Measurements from ENCODE around the gene C4orf54. TPM values are rescaled to one million over a fixed set of nuclear protein-coding genes. Genes with fewer than 3 reads are reported as not detected.

The C4orf54 gene
- total RNA-seq, 2 experiments from 2014 or later = not detected

GRCh38 chr4:99668472-99668871, 10.8 kb upstream of the C4orf54 start:
- Mint-ChIP-seq H3K27me3 (peaks cover 4% of the 10 kb centered on the region), H3K36me3 (ENCODE audit: low read depth) (no peaks in the 10 kb centered on the region), H3K4me3 (no peak overlapping the region), H3K4me1 (no peaks in the 10 kb centered on the region), H3K9me3 (peaks cover 9% of the 10 kb centered on the region), H3K27ac (no peak overlapping the region)
- POLR2A ChIA-PET = no interaction called here
- CTCF ChIA-PET = no interaction called here
- DNase-seq = no peak

- Mint-ChIP-seq H3K36me3 (ENCODE audit: low read depth) (no peaks in the 10 kb centered on the region), H3K9me3 (no peaks in the 10 kb centered on the region), H3K27ac (no peak overlapping the region), H3K4me3 (no peak overlapping the region), H3K4me1 (no peaks in the 10 kb centered on the region), H3K27me3 (peaks cover 8% of the 10 kb centered on the region)
- ChIA-PET CTCF (no interaction called here), POLR2A (no interaction called here)
- no peak for DNase-seq
Measured at GRCh38 chr4:99665983-99666382, 8.4 kb upstream of the C4orf54 start.

- CTCF ChIA-PET = interaction anchor here (0.9 kb wide), 1 partner anchor 16 kb away, joined by 3 read pairs; no protein-coding TSS in a partner anchor
- no peak for DNase-seq
- H3K36me3 Mint-ChIP-seq (ENCODE audit: low read depth) = no peaks in the 10 kb centered on the region
- no peaks in the 10 kb centered on the region for H3K4me1 Mint-ChIP-seq
- no peak overlapping the region for H3K4me3 Mint-ChIP-seq
- no peaks in the 10 kb centered on the region for H3K9me3 Mint-ChIP-seq
- H3K27me3 Mint-ChIP-seq = peaks cover 8% of the 10 kb centered on the region
- H3K27ac Mint-ChIP-seq = no peak overlapping the region
- POLR2A ChIA-PET = no interaction called here
Measured at GRCh38 chr4:99664716-99665115, 7.1 kb upstream of the C4orf54 start.

- no peaks in the 10 kb centered on the region for H3K9me3 Mint-ChIP-seq
- DNase-seq = no peak
- peaks cover 8% of the 10 kb centered on the region for H3K27me3 Mint-ChIP-seq
- H3K4me1 Mint-ChIP-seq = no peaks in the 10 kb centered on the region
- CTCF ChIA-PET = no interaction called here
- POLR2A ChIA-PET = no interaction called here
- no peak overlapping the region for H3K4me3 Mint-ChIP-seq
- H3K27ac Mint-ChIP-seq = no peak overlapping the region
- no peaks in the 10 kb centered on the region for H3K36me3 Mint-ChIP-seq (ENCODE audit: low read depth)
Measured at GRCh38 chr4:99661907-99662306, 4.3 kb upstream of the C4orf54 start.

GRCh38 chr4:99658666-99659065, 1.0 kb upstream of the C4orf54 start:
- Mint-ChIP-seq H3K9me3 (no peaks in the 10 kb centered on the region), H3K36me3 (ENCODE audit: low read depth) (no peaks in the 10 kb centered on the region), H3K27ac (no peak overlapping the region), H3K4me3 (no peak overlapping the region), H3K27me3 (peaks cover 9% of the 10 kb centered on the region), H3K4me1 (no peaks in the 10 kb centered on the region)
- ChIA-PET CTCF (no interaction called here), POLR2A (no interaction called here)
- no peak for DNase-seq

GRCh38 chr4:99655308-99656081, 2.1 kb downstream of the C4orf54 start:
- CTCF ChIA-PET = no interaction called here
- no peaks in the 10 kb centered on the region for H3K4me1 Mint-ChIP-seq
- POLR2A ChIA-PET = no interaction called here
- no peak for DNase-seq
- H3K27me3 Mint-ChIP-seq = peaks cover 3% of the 10 kb centered on the region
- no peaks in the 10 kb centered on the region for H3K36me3 Mint-ChIP-seq (ENCODE audit: low read depth)
- H3K27ac Mint-ChIP-seq = no peak overlapping the region
- no peak overlapping the region for H3K4me3 Mint-ChIP-seq
- no peaks in the 10 kb centered on the region for H3K9me3 Mint-ChIP-seq

GRCh38 chr4:99654361-99654761, 3.3 kb downstream of the C4orf54 start:
- no peak overlapping the region for H3K27ac Mint-ChIP-seq
- CTCF ChIA-PET = no interaction called here
- H3K27me3 Mint-ChIP-seq = peaks cover 3% of the 10 kb centered on the region
- no peaks in the 10 kb centered on the region for H3K36me3 Mint-ChIP-seq (ENCODE audit: low read depth)
- H3K4me3 Mint-ChIP-seq = no peak overlapping the region
- POLR2A ChIA-PET = no interaction called here
- H3K4me1 Mint-ChIP-seq = no peaks in the 10 kb centered on the region
- no peak for DNase-seq
- no peaks in the 10 kb centered on the region for H3K9me3 Mint-ChIP-seq

- POLR2A ChIA-PET = no interaction called here
Measured at GRCh38 chr4:99653916-99654315, 3.7 kb downstream of the C4orf54 start.

GRCh38 chr4:99652596-99653436, 4.8 kb downstream of the C4orf54 start:
- H3K27me3 Mint-ChIP-seq = peaks cover 3% of the 10 kb centered on the region

More at GRCh38 chr4:99653916-99654315, 3.7 kb downstream of the C4orf54 start:
- DNase-seq = no peak
- no peaks in the 10 kb centered on the region for H3K9me3 Mint-ChIP-seq
- CTCF ChIA-PET = no interaction called here
- H3K27me3 Mint-ChIP-seq = peaks cover 3% of the 10 kb centered on the region
- H3K4me3 Mint-ChIP-seq = no peak overlapping the region
- no peak overlapping the region for H3K27ac Mint-ChIP-seq
- no peaks in the 10 kb centered on the region for H3K36me3 Mint-ChIP-seq (ENCODE audit: low read depth)
- H3K4me1 Mint-ChIP-seq = no peaks in the 10 kb centered on the region

GRCh38 chr4:99651811-99652485, 5.7 kb downstream of the C4orf54 start:
- Mint-ChIP-seq H3K27ac (no peak overlapping the region), H3K4me3 (no peak overlapping the region), H3K9me3 (no peaks in the 10 kb centered on the region), H3K27me3 (peaks cover 3% of the 10 kb centered on the region), H3K36me3 (ENCODE audit: low read depth) (no peaks in the 10 kb centered on the region), H3K4me1 (no peaks in the 10 kb centered on the region)
- ChIA-PET POLR2A (no interaction called here), CTCF (no interaction called here)
- no peak for DNase-seq

More at GRCh38 chr4:99652596-99653436, 4.8 kb downstream of the C4orf54 start:
- POLR2A ChIA-PET = no interaction called here
- H3K4me1 Mint-ChIP-seq = no peaks in the 10 kb centered on the region
- no peaks in the 10 kb centered on the region for H3K36me3 Mint-ChIP-seq (ENCODE audit: low read depth)
- H3K4me3 Mint-ChIP-seq = no peak overlapping the region
- H3K27ac Mint-ChIP-seq = no peak overlapping the region
- CTCF ChIA-PET = no interaction called here
- DNase-seq = no peak
- no peaks in the 10 kb centered on the region for H3K9me3 Mint-ChIP-seq

GRCh38 chr4:99651016-99651769, 6.4 kb downstream of the C4orf54 start:
- no peak overlapping the region for H3K27ac Mint-ChIP-seq
- H3K36me3 Mint-ChIP-seq (ENCODE audit: low read depth) = no peaks in the 10 kb centered on the region
- CTCF ChIA-PET = no interaction called here
- POLR2A ChIA-PET = no interaction called here
- no peak for DNase-seq
- no peaks in the 10 kb centered on the region for H3K27me3 Mint-ChIP-seq
- H3K4me1 Mint-ChIP-seq = no peaks in the 10 kb centered on the region
- no peak overlapping the region for H3K4me3 Mint-ChIP-seq
- H3K9me3 Mint-ChIP-seq = no peaks in the 10 kb centered on the region

GRCh38 chr4:99649778-99650177, 7.8 kb downstream of the C4orf54 start:
- H3K27ac Mint-ChIP-seq = no peak overlapping the region
- POLR2A ChIA-PET = no interaction called here
- CTCF ChIA-PET = no interaction called here
- H3K9me3 Mint-ChIP-seq = no peaks in the 10 kb centered on the region
- H3K4me1 Mint-ChIP-seq = no peaks in the 10 kb centered on the region
- DNase-seq = no peak
- no peak overlapping the region for H3K4me3 Mint-ChIP-seq
- H3K27me3 Mint-ChIP-seq = peaks cover 3% of the 10 kb centered on the region
- no peaks in the 10 kb centered on the region for H3K36me3 Mint-ChIP-seq (ENCODE audit: low read depth)

- H3K27me3 Mint-ChIP-seq = peaks cover 3% of the 10 kb centered on the region
- no peak overlapping the region for H3K4me3 Mint-ChIP-seq
- no peaks in the 10 kb centered on the region for H3K36me3 Mint-ChIP-seq (ENCODE audit: low read depth)
- CTCF ChIA-PET = no interaction called here
- POLR2A ChIA-PET = no interaction called here
- no peaks in the 10 kb centered on the region for H3K4me1 Mint-ChIP-seq
- no peak for DNase-seq
- H3K27ac Mint-ChIP-seq = no peak overlapping the region
- no peaks in the 10 kb centered on the region for H3K9me3 Mint-ChIP-seq
Measured at GRCh38 chr4:99649208-99649607, 8.4 kb downstream of the C4orf54 start.

Measured in activated CD4-positive, alpha-beta T cell treated with anti-CD3 and anti-CD28 coated beads, Interleukin-2, amount 10 ng/mL, durations not matched to agents 7 days and 5 days (primary cell).